ENCODE measurements around the gene PHACTR3.
"Not testable (repeated sequence)": the region's sequence is repeated elsewhere in the genome, so short reads cannot be mapped to it uniquely, and the experiment has no call there.

The PHACTR3 gene

DNA sequence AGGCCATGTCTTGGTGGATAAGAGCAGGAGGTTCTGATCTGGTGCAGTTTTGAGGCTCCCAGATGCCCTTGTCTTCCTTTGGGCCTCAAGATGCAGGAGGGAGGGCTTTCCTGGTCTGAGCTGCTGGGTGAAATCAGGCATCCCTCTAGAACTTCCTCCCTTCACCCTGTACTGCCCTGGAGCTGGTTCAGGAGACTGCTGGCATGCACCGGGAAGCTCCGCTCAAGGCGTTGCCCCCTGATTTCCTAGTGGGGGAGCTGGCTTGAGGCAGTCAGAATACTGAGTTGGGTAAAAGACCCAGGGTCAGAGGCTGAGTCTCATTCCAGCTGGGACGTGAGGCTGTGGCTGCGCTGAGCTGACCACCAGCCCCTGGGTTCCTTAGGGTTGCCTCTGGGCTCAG lies 12.0 kb downstream of the PHACTR3 start:
- TF ChIP-seq, protein P1, sequence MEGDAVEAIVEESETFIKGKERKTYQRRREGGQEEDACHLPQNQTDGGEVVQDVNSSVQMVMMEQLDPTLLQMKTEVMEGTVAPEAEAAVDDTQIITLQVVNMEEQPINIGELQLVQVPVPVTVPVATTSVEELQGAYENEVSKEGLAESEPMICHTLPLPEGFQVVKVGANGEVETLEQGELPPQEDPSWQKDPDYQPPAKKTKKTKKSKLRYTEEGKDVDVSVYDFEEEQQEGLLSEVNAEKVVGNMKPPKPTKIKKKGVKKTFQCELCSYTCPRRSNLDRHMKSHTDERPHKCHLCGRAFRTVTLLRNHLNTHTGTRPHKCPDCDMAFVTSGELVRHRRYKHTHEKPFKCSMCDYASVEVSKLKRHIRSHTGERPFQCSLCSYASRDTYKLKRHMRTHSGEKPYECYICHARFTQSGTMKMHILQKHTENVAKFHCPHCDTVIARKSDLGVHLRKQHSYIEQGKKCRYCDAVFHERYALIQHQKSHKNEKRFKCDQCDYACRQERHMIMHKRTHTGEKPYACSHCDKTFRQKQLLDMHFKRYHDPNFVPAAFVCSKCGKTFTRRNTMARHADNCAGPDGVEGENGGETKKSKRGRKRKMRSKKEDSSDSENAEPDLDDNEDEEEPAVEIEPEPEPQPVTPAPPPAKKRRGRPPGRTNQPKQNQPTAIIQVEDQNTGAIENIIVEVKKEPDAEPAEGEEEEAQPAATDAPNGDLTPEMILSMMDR (IDR thresholded peaks at IDR 0.05; ENCODE audit: low read depth, low read length, missing control alignments) = no peak
- in situ Hi-C loops (cut with HindIII; ENCODE audit: low sequenced_read_pairs) = no loop called here
- DNase-seq (ENCODE audit: low read depth) = no peak
- no peak overlapping the region for H3K4me3 ChIP-seq (ENCODE audit: low read depth, low read length)

DNA sequence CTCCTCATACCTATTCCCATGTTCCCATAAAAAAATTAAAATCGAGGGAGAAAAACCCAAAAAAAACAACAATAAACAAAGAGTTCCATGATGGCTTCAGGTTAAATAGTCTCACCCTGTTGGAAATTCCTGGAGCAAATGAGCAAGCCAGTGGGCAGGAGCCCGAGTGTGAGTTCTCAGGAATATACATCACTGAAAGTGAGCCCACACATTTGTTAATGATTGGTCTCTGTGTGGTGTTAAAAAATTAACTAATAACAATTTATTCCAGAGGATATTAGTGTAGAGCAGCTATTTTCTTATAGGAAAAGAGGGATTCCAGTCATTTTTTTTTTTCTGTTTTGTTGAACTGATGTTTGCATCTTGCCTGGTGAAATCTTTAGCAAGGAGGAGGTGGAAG lies 12.9 kb downstream of the PHACTR3 start:
- in situ Hi-C loops (cut with HindIII; ENCODE audit: low sequenced_read_pairs) = no loop called here
- TF ChIP-seq, protein P1 (IDR thresholded peaks at IDR 0.05; ENCODE audit: low read depth, low read length, missing control alignments) = no peak

DNA sequence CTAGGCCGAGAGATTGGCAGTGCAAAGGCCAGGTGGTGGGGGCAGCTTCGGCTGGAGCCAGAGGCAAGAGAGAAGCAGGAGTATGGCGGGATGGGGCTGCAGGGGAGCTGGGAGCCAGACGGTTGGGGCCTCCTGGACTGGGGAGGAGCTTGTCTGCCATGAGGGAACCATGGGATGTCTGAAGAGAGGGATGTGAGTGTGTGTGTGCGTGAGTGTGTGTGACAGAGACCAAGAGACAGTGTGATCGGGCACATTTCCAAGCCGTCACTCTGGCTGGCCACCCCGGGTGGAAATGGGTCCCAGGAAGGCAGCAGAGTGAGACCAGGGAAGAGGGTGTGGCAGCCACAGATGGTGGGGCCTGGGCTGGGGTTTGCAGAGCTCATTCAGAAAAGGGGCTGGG lies 13.8 kb downstream of the PHACTR3 start:
- H3K4me3 ChIP-seq (ENCODE audit: low read depth, low read length) = no peak overlapping the region
- in situ Hi-C loops (cut with HindIII; ENCODE audit: low sequenced_read_pairs) = no loop called here
- TF ChIP-seq, protein P1 (IDR thresholded peaks at IDR 0.05; ENCODE audit: low read depth, low read length, missing control alignments) = no peak
- no peak for DNase-seq (ENCODE audit: low read depth)

More for the DNA sequence above, 12.9 kb downstream of the PHACTR3 start:
- H3K4me3 ChIP-seq (ENCODE audit: low read depth, low read length) = no peak overlapping the region
- DNase-seq (ENCODE audit: low read depth) = no peak

DNA sequence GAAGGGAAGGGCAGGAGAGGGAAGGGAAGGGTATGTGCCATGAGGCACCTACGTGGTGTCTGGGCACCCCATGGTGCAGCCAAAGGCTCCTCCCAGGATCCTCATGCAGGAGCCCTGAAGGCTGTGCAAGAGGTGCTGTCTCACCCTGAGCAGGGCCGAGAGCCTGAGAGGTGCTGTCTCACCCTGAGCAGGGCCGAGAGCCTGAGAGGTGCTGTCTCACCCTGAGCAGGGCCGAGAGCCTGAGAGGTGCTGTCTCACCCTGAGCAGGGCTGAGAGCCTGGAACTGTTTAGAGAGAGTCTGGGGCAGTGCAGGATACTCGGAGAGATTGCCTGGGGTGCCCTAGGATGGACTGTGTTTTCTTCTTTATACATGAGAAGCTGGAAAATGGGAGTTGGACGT lies 14.2 kb downstream of the PHACTR3 start:
- in situ Hi-C loops (cut with HindIII; ENCODE audit: low sequenced_read_pairs); DNase-seq (ENCODE audit: low read depth); H3K4me3 ChIP-seq (ENCODE audit: low read depth, low read length): not testable (repeated sequence)

DNA sequence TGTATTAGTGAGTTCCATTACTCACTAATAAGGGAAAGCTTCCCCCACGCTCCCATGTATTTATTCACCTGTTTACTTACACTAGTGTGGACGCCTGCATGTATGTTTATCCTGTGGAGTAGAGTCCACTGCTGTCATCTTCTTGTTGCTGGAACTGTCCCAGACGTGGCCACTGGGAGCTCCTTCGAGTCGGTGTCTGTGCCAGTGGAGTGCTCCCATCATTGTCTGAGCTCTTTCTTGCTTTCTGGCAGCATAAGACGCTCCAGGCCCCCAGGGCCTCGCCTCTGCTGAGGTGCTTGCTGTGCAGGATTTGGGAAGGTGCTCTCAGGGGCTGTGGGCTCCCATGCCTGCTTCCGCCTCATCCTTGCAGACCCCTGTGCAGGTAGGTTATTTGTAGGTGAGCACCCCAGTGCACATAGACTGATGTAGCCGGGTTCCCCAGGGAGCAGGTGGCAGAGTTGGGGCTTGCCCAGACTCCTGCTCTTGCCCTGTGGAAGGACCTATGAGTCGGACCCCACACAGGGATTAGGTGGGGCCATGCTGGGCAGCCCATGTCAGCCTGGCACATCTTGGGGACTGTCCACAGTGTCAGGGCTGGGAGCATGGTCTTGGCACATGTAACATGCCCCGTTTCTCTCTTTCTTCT lies 16.6 kb downstream of the PHACTR3 start:
- in situ Hi-C loops (cut with HindIII; ENCODE audit: low sequenced_read_pairs) = loop anchor here (5.0 kb wide), 1 partner anchor 49 kb away; no protein-coding TSS in a partner anchor
- no peak for DNase-seq (ENCODE audit: low read depth)
- TF ChIP-seq, protein P1 (IDR thresholded peaks at IDR 0.05; ENCODE audit: low read depth, low read length, missing control alignments) = no peak
- H3K4me3 ChIP-seq (ENCODE audit: low read depth, low read length) = no peak overlapping the region

DNA sequence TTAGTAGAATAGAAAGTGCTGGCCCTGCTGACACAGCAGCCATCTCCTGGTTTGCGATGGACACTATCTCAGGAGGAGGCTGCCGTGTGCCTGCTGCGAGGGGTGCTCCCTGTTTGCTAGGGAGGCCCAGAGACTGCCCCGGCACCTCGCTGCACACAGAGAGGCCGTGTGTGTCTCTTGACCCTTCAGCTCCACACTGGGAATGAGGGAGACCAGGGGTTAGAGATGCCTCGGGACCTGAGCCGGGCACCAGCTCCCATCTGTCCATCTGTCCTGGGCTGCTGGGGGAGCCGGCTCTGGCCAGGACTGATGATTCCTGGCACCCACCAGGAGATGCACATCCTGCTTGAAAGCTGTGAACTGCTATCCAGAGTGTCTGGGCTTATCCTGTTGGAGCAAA lies 18.2 kb downstream of the PHACTR3 start:
- DNase-seq (ENCODE audit: low read depth) = no peak
- TF ChIP-seq, protein P1 (IDR thresholded peaks at IDR 0.05; ENCODE audit: low read depth, low read length, missing control alignments) = no peak
- in situ Hi-C loops (cut with HindIII; ENCODE audit: low sequenced_read_pairs) = loop anchor here (5.0 kb wide), 1 partner anchor 50 kb away; no protein-coding TSS in a partner anchor
- no peak overlapping the region for H3K4me3 ChIP-seq (ENCODE audit: low read depth, low read length)

DNA sequence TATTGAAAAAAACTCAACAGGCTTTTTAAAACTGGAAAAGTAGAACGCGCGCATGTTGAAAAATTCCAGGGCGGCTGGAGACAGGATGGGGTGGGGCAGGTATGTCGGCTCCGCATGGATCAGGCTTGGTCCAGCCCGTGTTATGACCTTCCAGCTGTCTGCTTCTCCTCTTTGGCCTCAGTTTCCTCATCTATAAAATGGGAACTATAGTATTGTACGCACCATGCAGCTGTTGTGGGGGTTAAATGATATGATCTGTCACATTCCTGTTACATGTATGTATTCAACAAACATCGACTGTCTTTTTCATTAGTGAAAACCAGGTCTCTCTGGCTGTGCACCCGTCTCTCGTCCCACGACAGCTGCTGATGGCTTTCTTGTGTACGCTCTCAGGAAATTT lies 18.8 kb downstream of the PHACTR3 start:
- no peak overlapping the region for H3K4me3 ChIP-seq (ENCODE audit: low read depth, low read length)
- in situ Hi-C loops (cut with HindIII; ENCODE audit: low sequenced_read_pairs) = loop anchor here (5.0 kb wide), 1 partner anchor 51 kb away; no protein-coding TSS in a partner anchor
- TF ChIP-seq, protein P1 (IDR thresholded peaks at IDR 0.05; ENCODE audit: low read depth, low read length, missing control alignments) = no peak
- DNase-seq (ENCODE audit: low read depth) = no peak
